ENCODE measurements around the gene RNF208. TPM values are rescaled to one million over a fixed set of nuclear protein-coding genes. Genes with fewer than 3 reads are reported as not detected.

RNF208 gene
- polyA plus RNA-seq, 1 of the 3 experiments (the other 2 are of a cell fraction) = 2.7 TPM

GRCh38 chr9:137267933-137268355 is 45.9 kb upstream of the RNF208 start (continued):
- TF ChIP-seq REST (IDR thresholded peaks at IDR 0.05; ENCODE audit: low read depth, low read length) = no peak
- no peak for TF ChIP-seq EZH2phosphoT487 (IDR thresholded peaks at IDR 0.05; ENCODE audit: borderline replicate concordance, low read depth)
- no peak for TF ChIP-seq MXI1 (IDR thresholded peaks at IDR 0.05; ENCODE audit: low read depth, low read length)
- no peak for TF ChIP-seq POLR2AphosphoS5 (IDR thresholded peaks at IDR 0.05; ENCODE audit: low read depth, low read length)

GRCh38 chr9:137266585-137267453 is 44.8 kb upstream of the RNF208 start:
- WGBS (ENCODE audit: low lambda C conversion rate) = 89% methylated on average over 7 of the region's 34 CpGs
- CTCF ChIA-PET = interaction anchor here (0.6 to 1.5 kb wide), 5 partner anchors 13 to 178 kb away, joined by 3 to 9 read pairs (median 6); no protein-coding TSS in a partner anchor

More at GRCh38 chr9:137266585-137267453, 44.8 kb upstream of the RNF208 start:
- Histone ChIP-seq H3K9me2 (no peaks in the 10 kb centered on the region), H3K4me1 (ENCODE audit: control insufficient read depth in 1 of 2, insufficient read depth in 2 of 2, low read depth in 1 of 2, low read length in 1 of 2) (no peaks in the 10 kb centered on the region), H3K27me3 (ENCODE audit: insufficient read depth) (no peaks in the 10 kb centered on the region), H2AFZ (ENCODE audit: low read depth) (no peak overlapping the region), H3K9me3 (no peaks in the 10 kb centered on the region), H3K4me2 (no peak overlapping the region), H3K27ac (ENCODE audit: low read depth in 2 of 2, low read length in 1 of 2) (no peak overlapping the region), H3K36me3 (replicated peaks in 1 of 2; ENCODE audit: control insufficient read depth in 1 of 2, insufficient read depth in 2 of 2, low read length in 1 of 2) (peaks cover 19 to 46% of the 10 kb centered on the region in 2 experiments), H3K9ac (no peak overlapping the region), H3K79me2 (ENCODE audit: insufficient read depth) (no peaks in the 10 kb centered on the region), H3F3A (replicated peaks; ENCODE audit: insufficient read depth) (peaks cover 3% of the 10 kb centered on the region), H4K20me1 (ENCODE audit: insufficient read depth) (no peaks in the 10 kb centered on the region), H3K4me3 (ENCODE audit: low read depth in 2 of 2, low read length in 1 of 2) (no peak overlapping the region)
- no peak for DNase-seq
- TF ChIP-seq GABPA (IDR thresholded peaks at IDR 0.05; ENCODE audit: low read depth) (no peak), SMC3 (IDR thresholded peaks at IDR 0.05; ENCODE audit: low read depth, low read length) (no peak), PBX3 (IDR thresholded peaks at IDR 0.05) (no peak), TEAD4 (IDR thresholded peaks at IDR 0.05; ENCODE audit: borderline replicate concordance, insufficient read depth) (no peak), YY1 (IDR thresholded peaks at IDR 0.05; ENCODE audit: low read depth) (no peak), RAD21 (IDR thresholded peaks at IDR 0.05; ENCODE audit: low read length) (no peak), FOSL2 (IDR thresholded peaks at IDR 0.05; ENCODE audit: borderline replicate concordance, low read depth) (no peak), MEF2A (IDR thresholded peaks at IDR 0.05; ENCODE audit: borderline replicate concordance, low read depth) (no peak), RFX5 (IDR thresholded peaks at IDR 0.05; ENCODE audit: low read length) (no peak)
- POLR2A ChIA-PET = interaction anchor here (1.1 kb wide), 1 partner anchor 26 kb away, joined by 3 read pairs; no protein-coding TSS in a partner anchor

Data from SK-N-SH (cell line).